NCI-H748 treated with DMSO at 0.1 percent for 48 hours (cell line): Measurements from ENCODE around the gene ST6GALNAC3.
"Not testable (repeated sequence)": the region's sequence is repeated elsewhere in the genome, so short reads cannot be mapped to it uniquely, and the experiment has no call there.

Experiments used
- DNase-seq: peaks from one replicate; lab custom pipeline; 2025; lab: John Stamatoyannopoulos, UW

The ST6GALNAC3 gene

GRCh38 chr1:76074321-76075187, at the start of gene ST6GALNAC3:
Gene ST6GALNAC3 (plus strand): TSS chr1:76074746.
- peak; percentile 53 for DNase-seq

GRCh38 chr1:76027341-76027740, 47.2 kb upstream of the ST6GALNAC3 start:
- no peak for DNase-seq

- DNase-seq = no peak
Observed at GRCh38 chr1:76029331-76029730, 45.2 kb upstream of the ST6GALNAC3 start.

- no peak for DNase-seq
Observed at GRCh38 chr1:76031496-76031895, 43.0 kb upstream of the ST6GALNAC3 start.

DNA sequence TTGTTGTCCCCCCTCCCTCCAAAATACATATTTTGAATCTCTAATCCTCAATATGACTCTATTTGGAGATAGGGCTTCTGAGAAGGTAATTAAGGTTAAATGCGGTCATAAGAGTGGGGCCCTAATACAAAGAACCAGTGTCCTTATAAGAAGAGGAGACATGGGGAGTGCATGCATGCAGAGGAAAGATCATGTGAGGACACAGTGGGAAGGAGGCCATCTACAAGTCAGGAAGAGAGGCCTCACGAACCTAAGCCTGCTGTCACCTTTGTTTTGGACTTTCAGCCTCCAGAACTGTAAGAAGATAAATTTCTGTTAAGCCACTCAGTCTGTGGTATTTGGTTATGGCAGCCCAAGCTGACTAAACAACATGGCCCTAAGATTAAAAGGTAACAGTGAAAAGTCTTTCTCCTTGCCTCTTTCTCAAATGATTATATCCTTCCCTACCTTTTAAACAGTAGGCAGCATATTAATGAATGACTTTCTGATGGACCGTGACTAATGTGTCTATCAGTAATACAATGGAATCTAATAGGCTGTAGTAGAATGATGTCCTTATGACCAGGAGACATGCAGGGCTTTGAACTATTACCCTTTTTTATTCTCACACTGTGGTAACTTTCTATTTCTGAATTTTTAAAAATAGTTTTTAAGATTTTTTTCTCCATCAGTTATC, 40.6 kb upstream of the ST6GALNAC3 start:
- DNase-seq = no peak

DNA sequence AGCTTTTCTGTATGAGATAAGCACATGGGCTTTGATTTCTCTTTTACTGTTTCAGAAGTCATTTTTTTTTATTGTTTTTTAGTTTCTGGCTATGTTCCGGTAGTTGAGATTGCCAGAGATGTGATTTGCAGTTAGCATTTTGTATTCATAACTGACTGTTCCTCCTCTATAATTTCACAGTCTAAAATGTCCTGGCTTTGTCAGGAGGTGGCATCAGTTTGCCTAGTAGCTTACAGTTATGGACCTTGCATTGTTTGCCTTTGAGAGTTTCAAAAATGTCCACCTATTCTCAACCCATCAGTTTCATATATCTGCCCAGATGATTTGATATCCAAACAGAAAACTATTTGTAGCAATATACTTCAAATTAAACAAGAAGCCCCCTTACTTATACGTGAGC, 39.5 kb upstream of the ST6GALNAC3 start:
- no peak for DNase-seq

- no peak for DNase-seq
Observed at GRCh38 chr1:76037324-76037723, 37.2 kb upstream of the ST6GALNAC3 start.

- DNase-seq = no peak
Observed at GRCh38 chr1:76038287-76039004, 36.1 kb upstream of the ST6GALNAC3 start.

GRCh38 chr1:76046149-76046548, 28.4 kb upstream of the ST6GALNAC3 start:
- no peak for DNase-seq

- DNase-seq = no peak
Observed at GRCh38 chr1:76048219-76048618, 26.3 kb upstream of the ST6GALNAC3 start.

GRCh38 chr1:76048926-76049325, 25.6 kb upstream of the ST6GALNAC3 start:
- DNase-seq = no peak

DNA sequence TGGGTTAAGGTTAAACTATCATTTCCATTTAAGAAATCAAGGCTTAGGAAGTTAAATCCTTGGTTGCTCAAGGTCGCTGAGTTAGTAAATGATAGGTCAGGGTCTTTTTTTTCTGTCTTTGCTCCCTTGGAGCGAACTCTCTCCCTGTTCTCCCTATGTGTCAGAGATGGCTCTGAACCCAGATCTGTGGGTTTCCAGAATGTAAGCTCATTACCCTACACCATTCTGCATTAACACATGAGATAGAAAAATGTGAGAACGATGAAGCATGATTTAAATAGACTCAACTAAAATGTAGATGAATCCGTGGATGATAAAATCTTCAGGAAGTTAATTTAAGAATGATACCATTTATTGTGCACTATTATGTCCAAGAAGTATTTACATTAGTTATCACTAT, 25.0 kb upstream of the ST6GALNAC3 start:
- DNase-seq = no peak

GRCh38 chr1:76050073-76050472, 24.5 kb upstream of the ST6GALNAC3 start:
- not testable (repeated sequence) for DNase-seq

DNA sequence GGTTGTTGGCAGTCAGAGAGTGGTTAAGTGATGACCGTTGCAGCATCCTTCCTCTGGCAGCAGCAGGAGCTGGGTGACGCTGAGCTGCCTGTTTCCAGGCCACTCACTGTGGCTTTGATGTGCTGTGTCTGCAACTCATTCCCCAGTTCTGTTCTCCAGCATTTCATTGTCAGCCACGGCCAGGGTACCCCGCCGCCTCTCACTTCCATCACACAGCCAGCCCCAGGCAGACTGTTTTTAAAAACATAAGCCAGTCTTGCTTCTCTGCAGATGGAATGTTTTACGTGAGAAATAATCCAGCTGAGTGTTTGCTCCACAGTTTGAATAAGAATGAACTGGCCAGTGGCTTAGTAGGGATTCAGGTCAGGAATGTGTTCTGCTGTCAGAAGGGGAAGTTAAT, 21.5 kb upstream of the ST6GALNAC3 start:
- no peak for DNase-seq

DNA sequence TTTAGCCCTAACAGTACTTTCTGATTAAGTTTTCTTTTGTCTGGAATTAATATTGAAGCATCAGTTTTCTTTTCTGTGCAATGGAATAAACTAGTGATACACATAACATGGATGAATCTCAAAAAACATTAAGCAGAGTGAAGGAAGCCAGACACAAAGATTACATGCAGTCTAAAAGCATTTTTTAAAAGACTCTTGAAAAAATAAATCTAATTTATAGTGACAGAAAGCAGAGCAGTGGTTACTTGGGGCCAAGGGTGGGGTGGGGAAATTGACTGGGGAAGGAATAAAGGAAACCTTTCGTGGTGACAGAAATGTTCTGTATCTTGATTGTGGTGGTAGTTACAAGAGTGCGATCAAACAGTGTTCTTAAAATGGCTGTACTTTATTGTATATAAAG, 20.2 kb upstream of the ST6GALNAC3 start:
- DNase-seq = no peak

DNA sequence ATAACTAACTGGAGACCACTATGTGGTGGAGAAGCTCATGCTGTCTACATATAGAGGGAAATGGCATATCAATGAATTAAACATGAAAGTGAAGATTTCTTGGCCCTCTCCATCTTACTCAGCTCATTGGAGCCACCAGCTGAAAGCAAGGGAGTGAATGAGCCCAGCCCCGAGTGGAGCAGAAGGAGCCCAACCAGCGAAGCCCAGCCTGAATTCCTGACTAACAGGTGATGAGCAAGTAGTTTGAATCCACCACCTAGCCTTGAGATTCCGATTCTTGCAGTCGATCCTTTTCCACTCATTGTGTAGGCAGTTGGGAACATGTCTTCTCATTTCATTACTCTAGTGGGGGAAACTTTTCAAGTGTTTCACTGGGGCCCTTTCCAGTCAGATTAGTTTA, 18.6 kb upstream of the ST6GALNAC3 start:
- DNase-seq = no peak

DNA sequence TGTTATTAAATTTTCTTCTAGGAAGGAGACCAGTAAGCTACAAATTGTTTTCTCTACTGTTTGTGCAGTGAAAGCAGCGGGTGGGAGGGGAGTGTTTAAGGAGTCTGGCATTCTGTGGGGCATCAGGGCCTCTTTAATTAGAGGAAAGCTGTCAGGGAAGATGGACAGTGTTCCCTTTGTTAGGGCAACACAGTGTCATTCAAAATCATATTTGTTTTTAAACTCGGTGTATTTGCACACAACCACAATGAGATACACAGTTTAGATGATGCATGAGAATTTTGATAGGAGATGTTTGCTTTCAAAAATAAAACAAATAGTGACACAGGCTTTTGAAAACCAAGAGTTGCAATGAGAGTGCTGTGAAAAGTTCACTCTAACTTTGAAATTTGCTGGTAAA, 15.1 kb upstream of the ST6GALNAC3 start:
- no peak for DNase-seq

DNA sequence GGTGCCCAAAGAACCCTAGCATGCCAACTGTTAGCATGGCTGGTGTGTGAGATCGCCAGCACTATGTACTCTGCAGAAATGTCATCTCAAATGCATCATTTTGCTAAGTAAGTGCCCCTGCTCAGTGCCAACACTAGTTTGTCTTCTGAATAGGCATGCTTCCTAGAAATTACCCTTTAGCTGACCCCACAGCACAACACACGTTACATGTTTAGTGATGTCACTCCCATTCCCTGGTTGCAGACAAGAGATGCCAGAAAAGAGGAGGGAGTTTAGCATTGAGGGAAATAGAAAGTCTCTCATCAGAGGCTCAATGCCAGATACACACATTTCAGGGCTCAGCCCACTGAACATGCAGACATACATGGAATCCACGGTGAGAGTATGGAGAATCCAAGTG, 9.3 kb upstream of the ST6GALNAC3 start:
- no peak for DNase-seq

GRCh38 chr1:76066394-76066793, 8.2 kb upstream of the ST6GALNAC3 start:
- DNase-seq = no peak

GRCh38 chr1:76068542-76068941, 6.0 kb upstream of the ST6GALNAC3 start:
- no peak for DNase-seq

- peak; percentile 50 for DNase-seq
Observed at GRCh38 chr1:76068953-76069561, 5.5 kb upstream of the ST6GALNAC3 start.

DNA sequence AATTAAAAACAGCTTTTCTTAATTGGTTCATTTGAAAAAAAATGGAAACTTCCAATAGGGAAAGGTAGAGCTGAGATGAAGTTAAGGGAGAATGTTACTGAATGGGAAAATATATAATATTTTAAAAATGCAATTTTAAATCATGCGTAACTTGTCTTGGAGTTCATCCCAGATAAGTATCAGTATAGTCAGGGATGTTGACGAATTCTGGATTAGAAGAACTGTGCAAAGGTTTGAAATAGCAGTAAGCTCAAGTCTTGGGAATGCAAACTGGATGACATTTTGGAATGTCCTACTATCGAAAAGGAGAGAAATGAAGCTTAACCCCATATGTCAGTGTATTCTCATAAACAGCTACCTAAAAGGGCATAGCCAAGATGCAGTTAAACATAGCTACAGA, 4.0 kb upstream of the ST6GALNAC3 start:
- DNase-seq = no peak
